KMS-11 (cell line): ENCODE data around the gene PNMA8C.

Experiments used
- H2AFZ ChIP-seq: fragments of 200-600 bp; sonication (generic); 2 replicates; pipeline ENCODE4 v1.6.1; 2016; ENCODE audit warnings: antibody characterized with exemption, mixed run types, low read depth
- H3K27ac ChIP-seq: fragments of 200-600 bp; sonication (generic); 2 replicates; pipeline ENCODE4 v1.6.1; 2016; ENCODE audit warnings: mild to moderate bottlenecking, mixed run types
- H3K27me3 ChIP-seq: fragments of 200-600 bp; sonication (generic); 2 replicates; pipeline ENCODE4 v1.6.1; 2017; ENCODE audit warnings: mild to moderate bottlenecking, low read depth, mixed run types, moderate library complexity; ENCODE audit not compliant: insufficient read depth
- H3K36me3 ChIP-seq: fragments of 200-600 bp; sonication (generic); 2 replicates; pipeline ENCODE4 v1.6.1; 2017; ENCODE audit warnings: mild to moderate bottlenecking, mixed run types; ENCODE audit not compliant: insufficient read depth
- H3K4me1 ChIP-seq: fragments of 200-600 bp; sonication (generic); 2 replicates; pipeline ENCODE4 v1.6.1; 2016; ENCODE audit warnings: mild to moderate bottlenecking, low read depth, mixed run types; ENCODE audit not compliant: poor library complexity, severe bottlenecking
- H3K4me2 ChIP-seq: fragments of 200-600 bp; sonication (generic); 2 replicates; pipeline ENCODE4 v1.7.0; 2016; ENCODE audit warnings: mild to moderate bottlenecking, mixed run types
- H3K4me3 ChIP-seq: fragments of 200-600 bp; sonication (generic); IDR thresholded peaks from 2 replicates; pipeline ENCODE4 v1.6.1; 2017; ENCODE audit warnings: low read depth, low read length, mixed read lengths; ENCODE audit not compliant: insufficient read depth
- H3K79me2 ChIP-seq: fragments of 200-600 bp; sonication (generic); 2 replicates; pipeline ENCODE4 v1.6.1; 2016; ENCODE audit warnings: low read depth, mixed run types; ENCODE audit not compliant: insufficient read depth
- H3K9ac ChIP-seq: fragments of 200-600 bp; sonication (generic); 2 replicates; pipeline ENCODE4 v1.6.1; 2016; ENCODE audit warnings: mild to moderate bottlenecking, mixed run types
- H4K20me1 ChIP-seq: fragments of 200-600 bp; sonication (generic); 2 replicates; pipeline ENCODE4 v1.6.1; 2016; ENCODE audit warnings: mild to moderate bottlenecking, mixed run types; ENCODE audit not compliant: insufficient read depth
- TF ChIP-seq, protein P1 (sequence below): fragments of 200-600 bp; sonication (generic); conservative IDR thresholded peaks from 2 replicates; pipeline ENCODE4 v1.6.1; 2017; ENCODE audit warnings: low read depth, mild to moderate bottlenecking, antibody characterized with exemption, low read length, moderate library complexity, mixed read lengths

The PNMA8C gene

DNA sequence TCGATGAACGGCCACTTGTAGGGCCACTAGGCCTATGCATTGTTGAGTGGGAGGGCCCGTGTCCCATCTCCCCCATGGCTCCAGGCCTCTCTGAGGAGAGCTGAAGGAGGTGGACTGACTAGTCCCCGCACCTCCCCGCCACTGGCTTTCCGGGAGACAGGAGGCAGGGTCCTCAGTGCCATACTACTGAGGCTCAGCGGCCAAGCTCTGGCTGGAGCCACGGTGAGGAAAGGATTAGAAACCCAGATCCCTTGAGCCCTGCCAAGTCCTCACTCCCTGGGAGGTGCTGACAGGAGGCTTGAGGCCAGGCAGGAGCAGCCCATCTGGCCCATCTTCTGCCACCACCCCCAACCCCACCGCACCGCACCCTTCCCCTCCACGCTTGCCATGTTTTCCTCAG, 44.3 kb downstream of the PNMA8C start:
- Histone ChIP-seq H2AFZ (no peak overlapping the region), H3K79me2 (peaks cover 8% of the 10 kb centered on the region; the same call in 1 of the 2 replicates), H3K4me3 (no peak overlapping the region), H3K27ac (no peak overlapping the region), H4K20me1 (no peaks in the 10 kb centered on the region), H3K9ac (no peak overlapping the region), H3K4me2 (no peak overlapping the region), H3K27me3 (no peaks in the 10 kb centered on the region), H3K36me3 (peaks cover 7% of the 10 kb centered on the region; the same call in 1 of the 2 replicates), H3K4me1 (no peaks in the 10 kb centered on the region)
- TF ChIP-seq, protein P1, sequence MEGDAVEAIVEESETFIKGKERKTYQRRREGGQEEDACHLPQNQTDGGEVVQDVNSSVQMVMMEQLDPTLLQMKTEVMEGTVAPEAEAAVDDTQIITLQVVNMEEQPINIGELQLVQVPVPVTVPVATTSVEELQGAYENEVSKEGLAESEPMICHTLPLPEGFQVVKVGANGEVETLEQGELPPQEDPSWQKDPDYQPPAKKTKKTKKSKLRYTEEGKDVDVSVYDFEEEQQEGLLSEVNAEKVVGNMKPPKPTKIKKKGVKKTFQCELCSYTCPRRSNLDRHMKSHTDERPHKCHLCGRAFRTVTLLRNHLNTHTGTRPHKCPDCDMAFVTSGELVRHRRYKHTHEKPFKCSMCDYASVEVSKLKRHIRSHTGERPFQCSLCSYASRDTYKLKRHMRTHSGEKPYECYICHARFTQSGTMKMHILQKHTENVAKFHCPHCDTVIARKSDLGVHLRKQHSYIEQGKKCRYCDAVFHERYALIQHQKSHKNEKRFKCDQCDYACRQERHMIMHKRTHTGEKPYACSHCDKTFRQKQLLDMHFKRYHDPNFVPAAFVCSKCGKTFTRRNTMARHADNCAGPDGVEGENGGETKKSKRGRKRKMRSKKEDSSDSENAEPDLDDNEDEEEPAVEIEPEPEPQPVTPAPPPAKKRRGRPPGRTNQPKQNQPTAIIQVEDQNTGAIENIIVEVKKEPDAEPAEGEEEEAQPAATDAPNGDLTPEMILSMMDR = no peak

DNA sequence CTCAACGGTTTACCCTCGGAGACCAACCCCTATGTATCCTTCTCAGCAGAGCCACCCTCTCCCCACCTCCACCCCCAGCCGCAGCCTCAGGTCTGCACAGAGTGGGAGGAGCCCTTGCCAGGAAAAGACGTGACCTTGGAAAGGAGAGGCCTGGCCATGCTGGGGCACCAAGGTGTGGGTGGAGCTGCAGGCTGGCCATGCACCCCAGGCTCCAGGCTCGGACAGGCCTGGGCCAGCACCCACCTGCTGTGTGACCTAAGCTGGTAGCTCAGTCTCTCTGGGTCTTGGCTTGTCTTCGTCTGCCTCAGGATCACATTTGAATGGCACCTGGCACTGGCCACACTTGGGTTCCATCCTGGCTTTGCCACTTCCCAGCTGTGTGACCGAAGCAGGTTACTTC, 44.9 kb downstream of the PNMA8C start:
- Histone ChIP-seq H3K27ac (no peak overlapping the region), H4K20me1 (no peaks in the 10 kb centered on the region), H3K27me3 (no peaks in the 10 kb centered on the region), H3K4me1 (no peaks in the 10 kb centered on the region), H3K4me3 (no peak overlapping the region), H3K4me2 (no peak overlapping the region), H3K9ac (no peak overlapping the region), H3K79me2 (peaks cover 8% of the 10 kb centered on the region; the same call in 1 of the 2 replicates), H2AFZ (no peak overlapping the region), H3K36me3 (peaks cover 7% of the 10 kb centered on the region; the same call in 1 of the 2 replicates)
- TF ChIP-seq, protein P1 = no peak

DNA sequence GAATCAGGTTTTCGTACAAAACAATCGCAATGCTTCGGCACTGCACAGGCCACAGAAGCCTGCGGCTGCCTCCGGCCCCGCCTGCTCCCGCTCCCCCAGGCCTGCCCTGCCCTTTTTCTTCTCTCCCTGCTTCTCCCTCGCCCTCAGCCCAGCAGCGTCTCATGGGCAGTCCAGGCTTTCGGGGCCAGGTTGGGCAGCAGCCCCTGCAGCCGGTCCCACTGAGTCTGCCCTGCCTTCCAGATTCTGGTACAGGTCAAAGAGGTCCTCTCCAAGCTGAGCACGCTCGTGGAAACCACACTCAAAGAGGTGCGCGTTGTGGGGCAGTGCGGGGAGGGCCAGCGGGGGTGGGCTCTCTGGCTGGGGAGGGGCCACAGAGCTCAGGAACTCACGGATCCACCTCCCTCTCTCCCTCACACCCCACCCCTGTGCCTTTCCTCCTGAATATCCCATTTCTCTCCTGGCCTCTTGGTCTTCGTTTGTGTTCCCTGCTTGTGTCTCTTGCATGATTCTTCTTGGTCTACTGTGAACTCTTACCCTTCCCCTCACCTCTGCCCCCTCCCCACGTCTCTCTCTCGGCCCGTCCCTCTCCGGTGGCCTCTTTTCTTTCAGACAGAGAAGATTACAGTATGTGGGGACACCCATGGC, 45.4 kb downstream of the PNMA8C start:
- peaks cover 8% of the 10 kb centered on the region; the same call in 1 of the 2 replicates for H3K79me2 ChIP-seq
- H3K27me3 ChIP-seq = no peaks in the 10 kb centered on the region
- TF ChIP-seq, protein P1 = no peak
- H3K9ac ChIP-seq = no peak overlapping the region
- no peak overlapping the region for H2AFZ ChIP-seq
- H3K27ac ChIP-seq = no peak overlapping the region
- no peaks in the 10 kb centered on the region for H4K20me1 ChIP-seq
- no peaks in the 10 kb centered on the region for H3K4me1 ChIP-seq
- no peak overlapping the region for H3K4me3 ChIP-seq
- H3K4me2 ChIP-seq = no peak overlapping the region
- H3K36me3 ChIP-seq = peaks cover 9% of the 10 kb centered on the region; the same call in 1 of the 2 replicates

DNA sequence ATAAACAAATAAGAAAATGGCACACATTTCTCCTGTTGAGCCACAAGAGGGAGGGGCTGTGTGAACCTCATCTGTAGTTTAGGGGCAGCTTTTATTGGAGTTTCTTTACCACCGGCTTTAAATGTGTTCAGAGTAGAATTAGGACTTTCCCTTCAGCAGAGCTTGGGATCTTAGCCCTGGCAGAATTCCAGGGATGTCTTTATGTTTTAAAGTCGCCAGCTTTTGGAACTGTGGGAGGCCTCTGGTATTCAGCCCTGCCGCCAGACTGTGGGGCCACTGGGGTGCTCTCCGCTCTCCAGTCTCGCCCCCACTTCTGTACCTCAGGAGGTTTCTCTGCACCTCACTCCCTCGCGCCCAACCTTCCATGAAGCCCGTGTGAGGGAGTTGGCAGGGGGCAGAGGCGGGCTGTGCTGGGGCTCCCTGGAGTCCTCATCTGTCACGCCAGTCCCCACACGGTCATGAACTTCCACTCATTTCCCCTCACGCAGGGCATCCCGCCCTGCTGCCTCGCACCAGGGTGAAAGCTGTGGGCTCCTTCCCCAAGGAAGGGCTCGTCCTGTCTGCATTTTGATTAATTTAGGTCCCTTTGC, 46.9 kb downstream of the PNMA8C start:
- Histone ChIP-seq H3K36me3 (peaks cover 20% of the 10 kb centered on the region; the same call in 1 of the 2 replicates), H3K79me2 (peaks cover 8% of the 10 kb centered on the region; the same call in 1 of the 2 replicates), H3K9ac (no peak overlapping the region), H4K20me1 (no peaks in the 10 kb centered on the region), H3K4me3 (no peak overlapping the region), H3K27me3 (no peaks in the 10 kb centered on the region), H2AFZ (no peak overlapping the region), H3K4me1 (no peaks in the 10 kb centered on the region), H3K27ac (no peak overlapping the region), H3K4me2 (no peak overlapping the region)
- TF ChIP-seq, protein P1 = 0 out of 2 replicates have a peak, but pooled peaks have one; percentile 17
